IgD-negative memory B cell (primary cell): ENCODE data around the gene PCBP1. TPM values are rescaled to one million over a fixed set of nuclear protein-coding genes. Genes with fewer than 3 reads are reported as not detected.
"Not testable (repeated sequence)": the region's sequence is repeated elsewhere in the genome, so short reads cannot be mapped to it uniquely, and the experiment has no call there.

Experiments
- H3K27ac Mint-ChIP-seq, 3 donors: one replicate each; pipeline ENCODE4 v1.8.0; 2020 to 2022; ENCODE audit warnings: mild to moderate bottlenecking in 3 of 3, mixed read lengths in 3 of 3, moderate library complexity in 1 of 3
- H3K27me3 Mint-ChIP-seq: one replicate; pipeline ENCODE4 v1.8.0; 2021; ENCODE audit warnings: mixed read lengths
- H3K36me3 Mint-ChIP-seq: one replicate; pipeline ENCODE4 v1.8.0; 2020; ENCODE audit warnings: mild to moderate bottlenecking, mixed read lengths
- H3K4me1 Mint-ChIP-seq, 3 donors: one replicate each; pipeline ENCODE4 v1.8.0; 2020 to 2022; ENCODE audit warnings: mixed read lengths in 3 of 3, mild to moderate bottlenecking in 1 of 3
- H3K4me3 Mint-ChIP-seq, 4 donors: one replicate each; pipeline ENCODE4 v1.8.0; 2020 to 2022; ENCODE audit warnings: mild to moderate bottlenecking in 4 of 4, mixed read lengths in 4 of 4, moderate library complexity in 3 of 4
- H3K9me3 Mint-ChIP-seq, 3 donors: one replicate each; pipeline ENCODE4 v1.8.0; 2020 to 2021; ENCODE audit warnings: mixed read lengths in 3 of 3, mild to moderate bottlenecking in 1 of 3
- polyA plus RNA-seq: library from polyadenylated mRNA; unstranded; fragments of 300-500 nt; fragmentation: Illumina TruSeq; gene quantifications from one replicate; pipeline ENCODE4 v1.2.3, GENCODE V29; 2021

PCBP1 gene
- polyA plus RNA-seq, 1 donor from 2014 or later, result 123 TPM

DNA sequence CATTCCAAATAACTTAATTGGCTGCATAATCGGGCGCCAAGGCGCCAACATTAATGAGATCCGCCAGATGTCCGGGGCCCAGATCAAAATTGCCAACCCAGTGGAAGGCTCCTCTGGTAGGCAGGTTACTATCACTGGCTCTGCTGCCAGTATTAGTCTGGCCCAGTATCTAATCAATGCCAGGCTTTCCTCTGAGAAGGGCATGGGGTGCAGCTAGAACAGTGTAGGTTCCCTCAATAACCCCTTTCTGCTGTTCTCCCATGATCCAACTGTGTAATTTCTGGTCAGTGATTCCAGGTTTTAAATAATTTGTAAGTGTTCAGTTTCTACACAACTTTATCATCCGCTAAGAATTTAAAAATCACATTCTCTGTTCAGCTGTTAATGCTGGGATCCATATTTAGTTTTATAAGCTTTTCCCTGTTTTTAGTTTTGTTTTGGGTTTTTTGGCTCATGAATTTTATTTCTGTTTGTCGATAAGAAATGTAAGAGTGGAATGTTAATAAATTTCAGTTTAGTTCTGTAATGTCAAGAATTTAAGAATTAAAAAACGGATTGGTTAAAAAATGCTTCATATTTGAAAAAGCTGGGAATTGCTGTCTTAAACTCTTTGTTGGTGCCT lies 1.4 kb downstream of the PCBP1 start:
- Mint-ChIP-seq H3K27ac (peak overlapping the region; percentile 94 to 100 (median 96)), H3K9me3 (no peaks in the 10 kb centered on the region), H3K36me3 (peaks cover 13% of the 10 kb centered on the region), H3K4me3 (peak overlapping the region; percentile 95 to 100 (median 98)), H3K4me1 (peaks cover 40 to 47% (median 41%) of the 10 kb centered on the region in 3 donors), H3K27me3 (no peaks in the 10 kb centered on the region)

DNA sequence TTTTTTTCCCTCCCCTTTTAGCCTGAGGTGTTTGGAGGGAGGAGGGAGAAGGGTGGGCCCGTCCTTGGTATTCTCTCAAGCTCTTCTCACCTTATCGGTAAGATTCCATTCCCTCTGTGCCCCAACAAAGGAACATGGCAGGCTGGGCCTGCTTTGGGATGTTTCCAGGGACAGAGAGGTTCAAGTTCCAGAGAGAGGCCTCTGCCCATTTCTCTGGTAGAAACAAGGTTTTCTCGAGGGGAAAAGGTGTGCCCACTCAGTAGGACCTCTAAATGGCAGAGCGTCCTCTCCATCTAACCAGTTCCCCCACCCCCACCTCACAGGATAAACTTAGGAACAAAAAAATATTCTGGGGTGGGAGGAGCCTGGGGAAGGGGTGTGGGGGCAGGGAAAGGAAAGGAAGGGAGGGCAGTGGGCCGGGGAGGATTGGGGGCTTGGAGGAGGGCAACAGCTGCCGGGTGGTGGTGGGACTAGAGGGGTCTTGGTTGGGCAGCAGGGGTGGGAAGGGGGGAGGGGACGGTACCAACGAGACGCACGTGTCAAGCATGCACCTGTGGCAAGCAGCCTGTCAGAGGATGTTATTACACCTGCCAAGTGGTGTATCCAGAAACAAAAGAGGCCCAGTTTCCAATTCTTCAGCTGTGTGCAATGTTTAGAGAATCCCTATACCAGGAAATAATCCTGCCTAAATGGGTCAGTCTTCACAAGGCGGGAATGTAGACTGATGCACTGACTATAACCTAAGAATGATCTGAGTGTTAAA lies 2.1 kb downstream of the PCBP1 start:
- Mint-ChIP-seq H3K27ac (peak overlapping the region; percentile 94 to 100 (median 96)), H3K4me3 (peak overlapping the region; percentile 95 to 100 (median 98)), H3K4me1 (peaks cover 38 to 48% (median 39%) of the 10 kb centered on the region in 3 donors), H3K36me3 (peaks cover 11% of the 10 kb centered on the region), H3K27me3 (no peaks in the 10 kb centered on the region), H3K9me3 (no peaks in the 10 kb centered on the region)

DNA sequence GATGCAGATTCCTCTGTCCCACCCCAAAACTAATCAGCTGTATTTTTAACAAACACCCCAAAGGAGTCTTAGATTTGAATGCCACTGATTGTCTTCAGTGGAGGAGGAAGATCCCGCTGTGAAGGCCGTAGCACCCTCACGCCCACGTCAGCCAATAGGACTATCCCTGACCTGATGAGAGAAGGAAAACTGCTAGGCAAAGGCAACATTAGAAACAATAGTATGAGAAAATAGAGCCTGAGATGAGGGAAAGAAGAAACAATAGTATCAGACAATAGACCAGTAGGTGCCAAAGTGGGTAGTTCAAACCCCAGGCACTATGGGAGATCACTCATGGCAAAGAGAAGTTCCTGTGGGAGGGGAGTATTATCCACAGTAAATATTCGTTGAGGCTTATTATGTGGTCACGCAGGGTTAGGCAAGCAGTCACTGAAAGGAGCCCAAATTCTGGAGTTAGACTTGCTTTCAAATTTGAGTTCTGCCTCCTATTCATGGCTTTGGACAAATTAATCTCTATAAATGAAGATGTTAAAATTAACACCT lies 2.8 kb downstream of the PCBP1 start:
- Mint-ChIP-seq H3K9me3 (no peaks in the 10 kb centered on the region), H3K27me3 (no peaks in the 10 kb centered on the region), H3K27ac (peak overlapping the region; percentile 5 to 96 (median 94)), H3K36me3 (peaks cover 11% of the 10 kb centered on the region), H3K4me1 (peaks cover 40 to 51% (median 43%) of the 10 kb centered on the region in 3 donors), H3K4me3 (peak overlapping the region; percentile 95 to 100 (median 98))

DNA sequence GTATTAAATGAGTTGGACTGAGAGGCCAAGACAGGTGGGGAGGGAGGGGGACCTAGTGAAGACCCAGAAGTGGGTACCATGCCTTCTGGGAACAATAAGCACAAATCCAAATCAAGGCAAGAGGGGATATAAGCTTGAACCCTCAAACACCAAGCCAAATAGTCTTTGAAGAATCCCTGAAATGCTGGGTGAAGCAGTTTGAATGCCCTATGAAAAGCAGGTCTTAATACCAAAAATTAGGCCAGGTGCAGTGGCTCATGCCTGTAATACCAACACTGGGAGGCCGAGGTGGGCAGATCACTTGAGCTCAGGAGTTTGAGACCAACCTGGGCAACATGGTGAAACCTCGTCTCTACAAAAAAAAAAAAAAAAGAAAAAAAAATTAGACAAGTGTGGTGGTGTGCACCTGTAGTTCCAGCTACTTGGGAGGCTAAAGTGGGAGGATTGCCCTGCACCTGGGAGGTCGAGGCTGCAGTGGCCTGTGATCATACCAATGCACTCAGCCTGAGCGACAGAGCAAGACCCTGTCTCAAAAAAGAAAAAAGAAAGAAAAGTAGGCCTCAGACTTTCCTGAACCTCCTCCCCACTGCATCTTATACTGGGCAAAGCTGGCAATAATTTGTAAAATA lies 3.5 kb downstream of the PCBP1 start:
- Mint-ChIP-seq H3K4me1 (peaks cover 36 to 49% (median 38%) of the 10 kb centered on the region in 3 donors), H3K27ac (peak overlapping the region; percentile 16 to 96 (median 94)), H3K9me3 (no peaks in the 10 kb centered on the region), H3K4me3 (peak overlapping the region in 3 of 4 donors; percentile 23 to 100 (median 65)), H3K27me3 (no peaks in the 10 kb centered on the region), H3K36me3 (peaks cover 11% of the 10 kb centered on the region)

DNA sequence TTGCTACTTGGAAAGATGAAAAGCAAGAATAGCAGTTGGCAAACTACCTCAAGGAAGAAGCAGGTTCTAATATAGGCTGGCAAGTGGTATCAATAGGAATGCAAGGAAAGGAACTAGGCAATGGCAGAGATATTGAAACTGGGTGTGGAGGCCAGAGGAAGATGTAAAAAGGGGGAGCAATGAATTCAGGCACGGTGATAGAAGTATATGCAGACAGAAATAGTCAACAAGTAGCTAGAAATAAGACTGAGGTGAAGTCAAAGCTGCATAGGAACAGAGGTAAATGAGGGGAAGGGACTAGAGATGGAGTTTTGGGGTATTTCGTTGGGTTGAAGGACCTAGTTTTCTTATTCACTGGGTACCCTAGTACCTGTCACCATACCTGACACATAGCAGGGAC lies 4.1 kb downstream of the PCBP1 start:
- Mint-ChIP-seq H3K4me1 (peaks cover 33 to 49% (median 38%) of the 10 kb centered on the region in 3 donors), H3K4me3 (peak overlapping the region in 3 of 4 donors; percentile 52 to 70 (median 65)), H3K27me3 (no peaks in the 10 kb centered on the region), H3K9me3 (no peaks in the 10 kb centered on the region), H3K27ac (peak overlapping the region; percentile 16 to 94 (median 59)), H3K36me3 (peaks cover 11% of the 10 kb centered on the region)

DNA sequence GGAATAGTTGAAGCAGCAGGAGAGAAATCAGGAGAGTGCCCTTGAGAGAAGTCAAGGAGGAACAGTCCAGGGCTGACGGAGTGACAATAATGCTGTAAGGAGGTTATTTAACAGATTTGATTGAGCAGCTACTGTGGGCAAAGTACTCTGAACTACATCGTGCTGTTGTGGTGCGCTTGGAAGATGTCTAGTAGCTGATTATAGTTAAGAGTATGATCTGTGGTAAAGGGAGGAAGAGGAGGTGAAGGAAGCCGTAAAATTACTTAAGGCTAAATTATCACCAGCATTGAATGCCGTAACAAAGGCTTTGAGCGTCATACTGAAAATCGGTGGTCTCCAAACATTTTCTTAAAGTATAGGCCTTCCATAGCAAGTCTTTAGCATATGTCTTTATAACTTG lies 4.5 kb downstream of the PCBP1 start:
- H3K9me3 Mint-ChIP-seq, result no peaks in the 10 kb centered on the region
- peaks cover 33 to 49% (median 38%) of the 10 kb centered on the region in 3 donors for H3K4me1 Mint-ChIP-seq
- H3K27me3 Mint-ChIP-seq, result no peaks in the 10 kb centered on the region
- H3K4me3 Mint-ChIP-seq, result peak overlapping the region in 3 of 4 donors; percentile 52 to 70 (median 65)
- H3K27ac Mint-ChIP-seq, result peak overlapping the region; percentile 16 to 94 (median 59)
- H3K36me3 Mint-ChIP-seq, result peaks cover 11% of the 10 kb centered on the region

DNA sequence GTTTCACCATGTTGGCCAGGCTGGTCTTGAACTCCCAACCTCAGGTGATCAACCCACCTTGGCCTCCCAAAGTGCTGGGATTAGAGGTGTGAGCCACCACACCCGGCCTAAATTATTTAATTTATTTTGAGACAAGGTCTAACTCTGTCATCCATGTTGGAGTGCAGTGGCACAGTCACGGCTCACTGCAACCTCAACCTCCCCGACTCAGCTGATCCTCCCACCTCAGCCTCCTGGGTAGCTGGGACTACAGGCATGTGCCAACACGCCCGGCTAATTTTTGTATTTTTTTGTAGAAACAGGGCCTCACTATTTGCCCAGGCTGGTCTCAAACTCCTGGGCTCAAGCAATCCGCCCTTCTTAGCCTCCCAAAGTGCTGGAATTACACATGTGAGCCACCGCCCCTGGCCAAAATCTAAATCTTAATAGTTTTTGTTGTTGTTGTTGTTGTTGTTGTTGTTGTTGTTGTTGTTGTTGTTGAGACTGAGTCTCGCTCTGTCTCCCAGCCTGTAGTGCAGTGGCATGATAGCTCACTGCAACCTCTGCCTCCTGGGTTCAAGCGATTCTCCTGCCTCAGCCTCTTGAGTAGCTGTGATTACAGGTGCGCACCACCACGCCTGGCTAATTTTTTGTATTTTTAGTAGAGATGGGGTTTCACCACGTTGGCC lies 5.4 kb downstream of the PCBP1 start:
- H3K9me3 Mint-ChIP-seq, H3K36me3 Mint-ChIP-seq, H3K27me3 Mint-ChIP-seq: not testable (repeated sequence)
- Mint-ChIP-seq H3K4me3 (peak overlapping the region in 2 of 4 donors; percentile 13 to 23), H3K27ac (peak overlapping the region; percentile 58 to 98 (median 76)), H3K4me1 (peaks cover 28 to 49% (median 38%) of the 10 kb centered on the region in 3 donors)

DNA sequence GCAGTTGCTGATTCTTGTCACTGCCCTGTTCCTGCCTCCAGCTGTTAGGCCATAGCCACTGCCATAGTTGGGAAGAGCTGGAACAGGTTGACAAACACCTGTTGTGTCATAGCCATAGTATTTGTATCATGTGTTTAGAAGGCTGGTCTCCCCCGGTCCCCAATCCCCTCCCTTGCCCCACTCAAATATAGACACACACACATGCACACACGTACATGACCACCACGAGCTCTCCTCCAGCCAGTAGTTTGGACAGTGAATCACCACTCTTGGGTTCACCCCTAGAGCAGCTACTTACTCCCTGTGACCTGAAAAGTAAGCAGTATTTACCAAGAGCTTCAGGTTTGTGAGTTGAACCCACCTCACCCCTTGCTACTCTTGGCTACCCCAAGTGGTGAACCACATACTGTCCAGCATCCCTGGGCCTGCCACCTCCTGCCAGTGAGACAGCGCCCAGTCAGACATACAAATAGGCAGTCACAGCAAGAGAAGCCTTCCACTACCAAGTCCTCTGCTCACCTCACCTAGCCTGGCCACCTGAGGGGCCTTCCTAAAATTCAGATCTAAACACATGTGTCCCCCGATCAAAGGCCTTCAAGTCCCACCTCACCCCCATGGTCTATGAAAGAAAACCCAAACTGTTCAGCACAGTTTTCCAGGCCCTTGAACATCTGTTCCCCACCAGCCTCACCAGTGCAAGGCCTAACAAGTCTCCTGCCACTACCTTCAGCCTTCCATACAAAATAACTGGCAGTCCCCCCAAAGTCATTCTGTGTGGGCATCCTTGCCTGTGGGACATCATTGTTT lies 7.1 kb downstream of the PCBP1 start:
- no peaks in the 10 kb centered on the region for H3K27me3 Mint-ChIP-seq
- peaks cover 28 to 45% (median 39%) of the 10 kb centered on the region in 3 donors for H3K4me1 Mint-ChIP-seq

DNA sequence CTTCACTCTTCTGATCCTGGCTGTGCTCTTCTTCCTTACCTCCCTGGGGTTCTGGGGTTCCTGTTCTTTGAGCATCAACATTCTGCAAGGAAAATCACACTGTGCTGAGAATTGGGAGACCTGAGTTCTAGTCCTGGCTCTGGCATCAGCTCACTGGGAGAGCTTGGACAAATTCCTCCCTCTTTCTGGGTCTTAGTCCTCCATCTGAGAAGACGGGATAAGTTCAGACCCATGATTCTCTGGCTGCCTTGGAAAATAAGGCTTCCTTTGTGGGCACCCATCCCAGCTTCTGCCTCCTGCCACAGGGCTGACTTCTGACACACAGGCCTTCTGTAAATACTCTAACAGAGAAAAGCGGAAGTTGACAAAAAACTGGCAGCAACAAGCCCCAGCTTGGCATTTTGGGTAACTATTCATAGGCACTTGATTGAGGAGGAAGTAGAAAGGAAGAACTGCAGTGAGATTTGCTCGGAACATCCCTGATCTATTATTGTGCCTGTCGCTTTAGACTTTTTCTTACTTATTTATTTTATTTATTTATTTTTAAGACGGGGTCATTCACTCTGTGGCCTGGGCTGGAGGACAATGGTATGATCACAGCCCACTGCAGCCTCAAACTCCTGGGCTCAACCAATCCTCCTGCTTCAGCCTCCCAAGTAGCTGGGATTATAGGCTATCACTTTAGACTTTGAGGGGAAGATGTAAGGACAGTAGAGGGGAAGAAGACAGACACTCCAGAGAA lies 7.9 kb downstream of the PCBP1 start:
- Mint-ChIP-seq H3K27ac (peak overlapping the region; percentile 94 to 98 (median 97)), H3K4me1 (peaks cover 23 to 39% (median 34%) of the 10 kb centered on the region in 3 donors), H3K9me3 (no peaks in the 10 kb centered on the region), H3K4me3 (peak overlapping the region; percentile 81 to 97 (median 84)), H3K36me3 (peaks cover 4% of the 10 kb centered on the region), H3K27me3 (no peaks in the 10 kb centered on the region)

More for the DNA sequence above, 7.1 kb downstream of the PCBP1 start:
- no peaks in the 10 kb centered on the region for H3K9me3 Mint-ChIP-seq
- H3K4me3 Mint-ChIP-seq, result peak overlapping the region; percentile 81 to 97 (median 84)
- H3K36me3 Mint-ChIP-seq, result peaks cover 7% of the 10 kb centered on the region
- peak overlapping the region; percentile 94 to 98 (median 97) for H3K27ac Mint-ChIP-seq

DNA sequence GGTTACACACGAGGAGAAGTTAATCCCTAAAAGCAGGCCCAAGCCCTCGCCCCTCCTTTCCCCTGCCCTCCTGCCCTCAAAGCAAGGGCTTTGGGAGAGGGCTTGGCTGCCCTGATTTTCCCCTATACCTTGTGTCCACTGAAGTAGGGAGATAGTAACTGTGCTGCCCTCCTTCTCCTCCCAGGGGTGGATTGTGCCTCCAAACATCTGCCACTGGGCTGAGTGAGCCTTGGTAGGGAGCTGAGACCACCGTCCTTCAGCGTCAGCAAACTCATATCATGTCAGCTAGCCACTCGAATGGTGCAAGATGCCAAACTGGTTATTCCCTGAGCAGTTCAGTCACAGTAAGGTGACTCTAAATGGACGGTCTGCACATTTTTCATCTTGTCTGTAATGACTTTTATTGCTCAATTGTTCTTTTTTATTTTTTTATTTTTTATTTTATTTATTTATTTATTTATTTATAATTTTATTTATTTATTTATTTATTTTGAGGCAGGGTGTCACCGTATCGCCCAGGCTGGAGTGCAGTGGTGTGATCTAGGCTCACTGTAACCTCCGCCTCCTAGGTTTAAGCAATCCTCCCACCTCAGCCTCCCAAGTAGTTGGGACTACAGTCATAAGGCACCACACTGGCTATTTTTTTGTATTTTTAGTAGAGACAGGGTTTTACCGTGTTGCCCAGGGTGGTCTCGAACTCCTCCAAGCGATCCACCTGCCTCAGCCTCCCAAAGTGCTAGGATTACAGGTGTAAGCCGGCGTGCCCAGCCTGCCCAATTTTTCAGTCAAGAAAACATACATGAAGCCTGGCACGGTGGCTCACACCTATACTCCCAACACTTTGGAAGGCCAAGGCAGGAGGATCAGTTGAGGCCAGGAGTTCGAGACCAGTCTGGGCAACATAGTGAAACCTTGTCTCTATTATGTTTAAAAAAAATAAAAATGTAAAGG lies 8.7 kb downstream of the PCBP1 start:
- Mint-ChIP-seq H3K27ac (peak overlapping the region in 2 of 3 donors; percentile 83 to 97), H3K36me3 (peaks cover 4% of the 10 kb centered on the region), H3K4me1 (peaks cover 19 to 33% (median 28%) of the 10 kb centered on the region in 3 donors), H3K9me3 (no peaks in the 10 kb centered on the region), H3K4me3 (peak overlapping the region in 2 of 4 donors; percentile 33 to 52), H3K27me3 (no peaks in the 10 kb centered on the region)

DNA sequence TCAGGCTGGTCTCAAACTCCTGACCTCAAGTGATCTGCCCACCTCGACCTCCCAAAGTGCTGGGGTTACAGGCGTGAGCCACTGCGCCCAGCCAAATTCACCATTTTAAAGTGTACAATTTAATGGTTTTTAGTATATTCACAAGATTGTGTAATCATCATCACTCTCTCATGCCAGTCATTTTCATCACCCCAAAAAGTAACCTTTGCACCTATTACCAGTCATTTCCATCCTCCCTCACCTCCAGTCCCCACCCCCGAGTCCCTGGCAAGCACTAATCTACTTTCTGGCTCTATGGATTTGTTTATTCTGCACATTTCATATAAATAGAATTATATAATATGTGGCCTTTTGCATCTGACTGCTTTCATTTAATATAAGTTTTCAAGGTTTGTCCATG lies 10.8 kb downstream of the PCBP1 start:
- Mint-ChIP-seq H3K4me1 (peaks cover 16 to 28% (median 23%) of the 10 kb centered on the region in 3 donors), H3K36me3 (no peaks in the 10 kb centered on the region), H3K4me3 (no peak overlapping the region), H3K9me3 (no peaks in the 10 kb centered on the region), H3K27ac (peak overlapping the region in 1 of 3 donors; percentile 52), H3K27me3 (no peaks in the 10 kb centered on the region)

DNA sequence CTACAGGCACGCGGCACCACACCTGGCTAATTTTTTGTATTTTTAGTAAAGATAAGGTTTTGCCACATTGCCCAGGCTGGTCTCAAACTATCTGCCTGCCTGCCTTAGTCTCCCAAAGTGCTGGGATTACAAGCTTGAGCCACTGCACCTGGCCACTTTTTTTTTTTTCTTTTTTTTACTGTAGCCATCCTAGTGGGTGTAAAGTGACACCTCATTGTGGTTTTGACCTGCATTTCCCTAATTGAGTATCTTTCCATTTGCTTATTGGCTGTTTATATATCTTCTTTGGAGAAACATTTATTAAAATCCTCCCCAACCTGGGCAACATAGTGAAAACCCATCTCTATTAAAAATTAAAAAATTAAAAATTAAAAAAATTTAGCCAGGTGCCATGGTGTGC lies 12.0 kb downstream of the PCBP1 start:
- Mint-ChIP-seq H3K4me3 (no peak overlapping the region), H3K27me3 (no peaks in the 10 kb centered on the region), H3K27ac (peak overlapping the region in 2 of 3 donors; percentile 27 to 91), H3K9me3 (no peaks in the 10 kb centered on the region), H3K4me1 (peaks cover 26 to 31% (median 28%) of the 10 kb centered on the region in 3 donors), H3K36me3 (no peaks in the 10 kb centered on the region)
